GM12892 (cell line): ENCODE results near the gene WNT11.

ENCODE experiments used
- DNase-seq: peaks from one replicate; pipeline ENCODE4 v3.0.0; 2011; ENCODE audit not compliant: insufficient read length
- FAIRE-seq: peaks from 2 replicates; lab custom pipeline; 2011; peaks lifted over from hg19 to GRCh38; lab: Jason Lieb, UNC
- POLR2A ChIP-seq: IDR thresholded peaks from 2 replicates; pipeline ENCODE4 v1.6.1; 2011; ENCODE audit warnings: low read depth, low read length, control low read depth
- POLR2AphosphoS5 ChIP-seq: IDR thresholded peaks from 2 replicates; pipeline ENCODE4 v1.6.1; 2011; ENCODE audit warnings: low read depth, low read length, control low read depth
- TAF1 ChIP-seq: IDR thresholded peaks from 2 replicates; pipeline ENCODE4 v1.6.1; 2011; ENCODE audit warnings: low read depth, mild to moderate bottlenecking, control low read depth, low read length, borderline replicate concordance

The WNT11 gene

GRCh38 chr11:76140912-76141574 lies 65.3 kb downstream of the WNT11 start:
- FAIRE-seq: no peak
- DNase-seq: no peak
- TF ChIP-seq TAF1 (no peak), POLR2AphosphoS5 (no peak), POLR2A (no peak)

GRCh38 chr11:76139314-76139713 lies 67.0 kb downstream of the WNT11 start:
- no peak for FAIRE-seq
- no peak for DNase-seq
- TF ChIP-seq POLR2A: no peak
- no peak for TF ChIP-seq TAF1
- peak; percentile 47; the same call in 1 of the 2 replicates for TF ChIP-seq POLR2AphosphoS5
